Activated naive CD4-positive, alpha-beta T cell treated with anti-CD3 and anti-CD28 coated beads, Interleukin-2, amount 50 U/mL, for 72 hours (primary cell): ENCODE data around the gene RNF6. TPM values are rescaled to one million over a fixed set of nuclear protein-coding genes. Genes with fewer than 3 reads are reported as not detected.

Experiments
- ATAC-seq, 2 donors: fragments of 150-1000 bp; cut with Tn5 transposase; 2 replicates each; pipeline ENCODE4 v1.10.0; 2021; ENCODE audit warnings: mild to moderate bottlenecking in 2 of 2, moderate library complexity in 2 of 2
- DNase-seq, 2 donors: peaks; one replicate each; pipeline ENCODE4 v3.0.0; 2021 to 2022; ENCODE audit warnings: low spot score in 2 of 2
- H3K27ac Mint-ChIP-seq, 2 donors: one replicate each; pipeline ENCODE4 v1.8.0; 2022; ENCODE audit warnings: mild to moderate bottlenecking in 2 of 2, mixed read lengths in 2 of 2
- H3K36me3 Mint-ChIP-seq, 2 donors: one replicate each; pipeline ENCODE4 v1.8.0; 2022; ENCODE audit warnings: mixed read lengths in 2 of 2
- H3K9me3 Mint-ChIP-seq, 2 donors: one replicate each; pipeline ENCODE4 v1.8.0; 2022; ENCODE audit warnings: mixed read lengths in 2 of 2
- total RNA-seq, 2 donors: library from RNA; stranded (reverse); gene quantifications; one replicate each; pipeline ENCODE4 v1.2.3, GENCODE V29; 2022

RNF6 gene
- total RNA-seq, 2 donors from 2014 or later: 32.7 to 35.1 TPM

DNA sequence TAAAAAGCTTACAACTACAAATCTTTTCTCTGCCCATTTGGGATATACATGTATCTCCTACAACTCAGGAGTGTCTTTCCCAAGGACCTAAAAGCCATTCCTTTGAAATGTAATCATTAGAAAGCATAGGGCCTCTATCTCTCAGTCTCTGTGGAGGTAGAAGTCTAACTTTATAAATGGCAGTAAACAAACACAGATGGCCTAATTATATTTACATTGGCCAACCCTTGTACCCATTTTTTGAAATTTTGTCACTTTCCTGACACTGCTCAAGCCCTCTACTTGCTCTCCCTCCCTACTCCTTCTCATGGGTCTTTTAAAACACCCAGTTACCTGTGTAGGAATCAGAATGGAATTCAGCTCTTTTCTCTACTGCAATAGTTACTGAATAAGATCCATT, 24.8 kb downstream of the RNF6 start:
- peaks cover 4 to 17% of the 10 kb centered on the region in 2 donors for H3K9me3 Mint-ChIP-seq
- H3K27ac Mint-ChIP-seq: no peak overlapping the region
- DNase-seq (no peak), ATAC-seq (no peak)
- peaks cover 19% of the 10 kb centered on the region in 2 donors for H3K36me3 Mint-ChIP-seq

DNA sequence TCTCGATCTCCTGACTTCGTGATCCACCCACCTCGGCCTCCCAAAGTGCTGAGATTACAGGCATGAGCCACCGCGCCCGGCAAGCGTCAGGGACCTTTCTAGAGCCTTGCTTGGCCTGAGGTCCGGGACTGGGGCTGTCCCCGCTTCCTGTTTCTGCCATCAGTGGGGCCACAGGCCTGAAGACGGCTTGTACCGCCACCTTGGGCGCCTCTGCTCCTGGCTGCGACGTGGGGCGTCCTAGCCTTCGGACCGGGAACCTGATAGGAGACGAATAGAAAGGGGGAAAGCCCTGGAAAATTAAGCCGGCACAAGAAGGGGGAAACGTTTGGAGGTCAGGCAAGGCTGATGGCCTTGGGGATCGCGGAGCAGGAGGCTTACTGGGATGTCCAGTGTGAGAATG, 35.1 kb downstream of the RNF6 start:
- Mint-ChIP-seq H3K9me3 (no peaks in the 10 kb centered on the region), H3K36me3 (peaks cover 0 to 5% of the 10 kb centered on the region in 2 donors), H3K27ac (peak overlapping the region; percentile 88 to 96)
- no peak for DNase-seq
- ATAC-seq: peak in 1 of 2 donors; percentile 2

DNA sequence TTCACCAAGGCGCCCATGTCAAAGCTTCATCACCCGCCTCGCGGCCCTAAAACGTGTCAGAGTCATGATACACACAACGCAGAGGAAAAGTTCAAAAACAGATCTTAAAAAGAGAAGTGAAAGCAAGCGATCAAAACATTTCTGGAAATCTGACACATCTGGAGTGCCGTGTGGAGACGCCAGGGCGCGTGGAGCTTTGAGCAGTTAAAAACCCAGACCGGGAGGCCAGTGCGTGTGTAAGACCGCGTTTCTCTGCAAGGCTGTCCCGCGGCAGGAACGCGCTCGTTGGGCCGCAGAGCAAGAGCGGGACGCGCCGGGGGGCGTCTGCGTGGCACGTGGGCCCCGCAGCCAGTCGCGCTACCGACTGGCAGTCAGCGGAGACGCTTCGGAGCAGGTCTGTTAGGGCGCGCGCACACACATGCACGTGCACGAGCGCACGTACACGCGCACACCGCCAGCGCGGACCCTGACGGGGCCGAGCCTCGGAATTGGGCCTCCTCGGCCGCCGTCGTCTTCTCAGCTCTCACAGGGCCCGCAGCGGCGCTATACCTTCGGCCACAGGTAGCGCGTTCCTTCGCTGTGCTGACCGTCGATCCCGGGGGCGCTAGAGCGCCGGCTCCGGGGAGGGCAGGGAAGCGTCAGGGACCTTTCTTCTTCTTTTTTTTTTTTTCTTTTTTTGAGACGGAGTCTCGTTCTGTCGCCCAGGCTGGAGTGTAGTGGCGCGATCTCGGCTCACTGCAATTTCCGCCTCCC, 35.8 kb downstream of the RNF6 start:
- ATAC-seq (peak; percentile 90 to 93), DNase-seq (peak; percentile 86 to 92)
- peak overlapping the region; percentile 88 to 96 for H3K27ac Mint-ChIP-seq
- no peaks in the 10 kb centered on the region for H3K9me3 Mint-ChIP-seq
- H3K36me3 Mint-ChIP-seq: peaks cover 0 to 5% of the 10 kb centered on the region in 2 donors

DNA sequence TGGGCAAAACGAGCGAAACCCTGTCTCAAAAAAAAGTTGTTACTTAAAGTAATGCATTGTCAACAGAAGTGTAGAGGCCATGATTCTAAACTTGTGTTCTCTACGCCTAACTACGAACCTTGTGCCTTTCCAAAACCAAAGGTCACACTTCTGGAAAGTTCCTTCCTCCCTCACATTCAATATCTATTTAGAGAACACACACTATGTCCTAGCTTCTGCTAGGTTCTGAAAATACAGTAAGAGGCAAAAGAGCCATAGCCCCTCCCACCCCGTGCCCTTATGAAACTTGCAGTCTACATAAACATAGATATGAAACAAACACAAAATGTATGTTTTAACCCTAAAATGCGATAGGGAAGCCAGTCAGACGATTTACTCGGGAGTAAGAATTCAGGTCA, 36.4 kb downstream of the RNF6 start:
- DNase-seq (no peak), ATAC-seq (peak in 1 of 2 donors; percentile 2)
- no peaks in the 10 kb centered on the region for H3K9me3 Mint-ChIP-seq
- H3K27ac Mint-ChIP-seq: peak overlapping the region; percentile 88 to 96
- peaks cover 0 to 5% of the 10 kb centered on the region in 2 donors for H3K36me3 Mint-ChIP-seq

DNA sequence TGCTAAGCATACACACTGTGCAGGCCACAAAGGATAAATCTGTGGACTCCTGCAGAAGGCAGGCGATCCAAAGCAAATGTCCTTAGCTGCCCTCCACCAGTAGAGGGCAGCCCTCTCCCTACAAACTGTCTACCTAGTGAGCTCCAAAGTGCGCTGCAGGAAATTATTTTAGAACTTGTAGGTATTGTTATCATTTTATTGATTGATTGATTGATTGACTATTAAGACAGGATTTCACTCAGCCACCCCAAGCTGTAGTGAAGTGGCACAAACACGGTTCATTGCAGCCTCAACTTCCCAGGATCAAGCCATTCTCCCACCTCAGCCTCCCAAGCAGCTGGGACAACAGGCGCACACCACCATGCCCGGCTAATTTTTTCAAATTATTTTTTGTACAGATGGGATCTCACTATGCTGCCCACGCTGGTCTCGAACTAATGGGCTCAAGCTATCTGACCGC, 37.3 kb downstream of the RNF6 start:
- no peaks in the 10 kb centered on the region for H3K9me3 Mint-ChIP-seq
- DNase-seq (peak; percentile 62 to 69), ATAC-seq (peak; percentile 22 to 27)
- peaks cover 0 to 5% of the 10 kb centered on the region in 2 donors for H3K36me3 Mint-ChIP-seq
- peak overlapping the region in 1 of 2 donors; percentile 44 for H3K27ac Mint-ChIP-seq

DNA sequence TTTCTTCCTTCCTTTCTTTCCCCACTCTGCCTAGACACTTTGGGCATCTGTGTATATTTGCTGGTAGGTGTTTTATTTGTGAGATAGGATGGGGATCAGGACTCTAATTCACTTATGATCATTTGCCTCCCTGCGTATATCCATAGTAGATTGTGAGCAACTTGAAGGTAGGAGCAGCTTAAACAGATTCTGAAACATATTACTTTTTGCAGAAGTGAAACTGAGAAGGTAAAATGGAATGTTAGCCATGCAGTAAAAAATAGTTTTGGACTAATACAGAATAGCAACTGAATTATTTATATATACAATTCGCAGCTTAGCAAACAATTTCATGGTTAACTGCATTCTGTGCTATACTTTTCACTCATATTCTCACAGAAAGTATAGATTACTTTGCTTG, 38.7 kb downstream of the RNF6 start:
- no peak for DNase-seq
- no peak overlapping the region for H3K27ac Mint-ChIP-seq
- no peak for ATAC-seq
- H3K36me3 Mint-ChIP-seq: peaks cover 0 to 5% of the 10 kb centered on the region in 2 donors
- no peaks in the 10 kb centered on the region for H3K9me3 Mint-ChIP-seq

DNA sequence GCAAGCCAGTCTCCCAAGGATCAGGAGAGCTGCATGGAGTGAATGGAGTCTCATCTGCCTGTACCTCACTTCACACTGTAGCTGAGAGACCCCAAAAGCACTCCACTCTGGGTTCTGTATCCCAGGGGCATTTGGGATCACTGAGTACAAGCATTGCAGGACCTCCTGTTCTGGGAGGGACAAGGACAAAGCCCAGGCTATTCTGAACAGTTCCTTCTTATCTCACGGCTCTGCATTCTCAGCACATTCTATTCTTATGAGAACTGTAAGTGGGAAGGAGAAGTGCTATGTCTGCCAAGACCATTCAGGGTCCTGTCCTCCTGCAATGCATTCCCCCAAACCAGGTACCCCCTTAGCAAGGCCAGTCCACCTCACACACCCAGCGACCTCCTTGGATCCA, 42.8 kb downstream of the RNF6 start:
- no peak overlapping the region for H3K27ac Mint-ChIP-seq
- H3K9me3 Mint-ChIP-seq: no peaks in the 10 kb centered on the region
- ATAC-seq (no peak), DNase-seq (no peak)
- no peaks in the 10 kb centered on the region for H3K36me3 Mint-ChIP-seq

DNA sequence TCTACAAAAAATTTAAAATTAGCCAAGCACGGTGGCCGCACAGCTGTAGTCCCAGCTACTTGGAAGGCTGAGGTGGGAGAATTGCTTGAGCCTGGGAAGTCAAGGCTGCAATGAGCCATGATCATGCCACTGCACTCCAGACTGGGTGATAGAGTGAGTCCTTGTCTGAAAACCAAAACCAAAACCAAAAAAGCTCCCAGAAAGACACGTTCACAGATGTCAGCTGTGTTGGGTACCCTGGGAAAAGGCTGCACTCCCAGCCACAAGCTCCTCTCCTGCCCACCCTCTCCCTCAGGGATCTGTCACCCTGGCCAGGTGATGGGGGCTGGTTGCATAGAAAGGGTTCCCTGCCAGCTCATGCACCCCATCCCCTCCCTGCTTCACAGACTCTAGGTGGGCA, 53.3 kb downstream of the RNF6 start:
- H3K27ac Mint-ChIP-seq: no peak overlapping the region
- ATAC-seq: no peak
- H3K9me3 Mint-ChIP-seq: no peaks in the 10 kb centered on the region
- DNase-seq: no peak
- no peaks in the 10 kb centered on the region for H3K36me3 Mint-ChIP-seq

DNA sequence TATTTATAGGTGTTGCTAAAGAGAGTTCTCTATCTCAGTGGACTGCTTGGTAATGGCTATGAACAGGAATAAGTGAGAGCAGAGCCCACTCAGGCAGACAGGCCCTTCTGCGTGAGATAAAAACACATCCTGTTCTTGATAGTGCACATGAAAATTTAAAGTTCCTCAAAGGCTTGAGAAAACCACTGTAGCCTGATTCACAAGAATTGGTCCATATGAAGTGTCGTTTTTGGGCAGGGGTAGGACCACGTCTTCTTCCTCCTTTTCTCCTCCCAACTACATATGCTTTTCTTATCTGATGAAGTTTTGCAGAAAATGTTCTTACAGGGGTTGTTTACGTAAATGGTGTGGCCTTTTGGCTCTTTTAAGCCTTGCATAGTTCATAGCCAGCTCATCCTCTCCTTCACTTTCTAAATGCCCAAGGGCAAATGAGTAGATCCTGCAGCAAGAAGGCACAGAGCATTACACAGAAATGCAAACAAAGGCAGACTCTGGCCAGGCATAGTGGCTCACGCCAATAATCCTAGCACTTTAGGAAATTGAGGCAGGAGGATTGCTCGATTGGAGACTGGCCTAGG, 53.8 kb downstream of the RNF6 start:
- DNase-seq: no peak
- H3K36me3 Mint-ChIP-seq: no peaks in the 10 kb centered on the region
- no peaks in the 10 kb centered on the region for H3K9me3 Mint-ChIP-seq
- no peak overlapping the region for H3K27ac Mint-ChIP-seq
- ATAC-seq: no peak

DNA sequence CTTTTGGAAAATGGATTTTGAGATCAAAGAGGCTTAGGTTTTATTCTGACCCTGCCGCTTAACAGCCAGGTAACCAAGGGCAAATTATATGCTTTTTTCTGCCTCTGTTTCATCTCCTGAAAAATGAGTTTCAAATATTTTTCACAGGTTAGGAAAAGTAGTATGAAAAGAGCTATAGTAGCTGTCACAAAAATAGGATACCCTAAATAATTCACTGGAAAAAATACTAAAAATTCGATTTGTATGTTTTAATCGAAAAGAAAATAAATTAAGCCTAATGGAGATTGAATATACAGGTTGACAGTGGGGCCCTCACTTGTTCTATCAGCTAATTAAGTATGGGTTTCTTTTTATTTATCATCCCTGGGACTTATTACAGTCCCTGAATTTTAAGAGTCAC, 58.3 kb downstream of the RNF6 start:
- DNase-seq (no peak), ATAC-seq (no peak)
- H3K36me3 Mint-ChIP-seq: no peaks in the 10 kb centered on the region
- H3K27ac Mint-ChIP-seq: no peak overlapping the region
- H3K9me3 Mint-ChIP-seq: no peaks in the 10 kb centered on the region

Other genes starting within 250 kb of the RNF6 start
- under 1 TPM; 0.16 to 0.58 TPM for gene SHISA2, start 170.3 kb downstream of the RNF6 start, total RNA-seq
- 10 to 100 TPM; 16.5 to 16.9 TPM for gene CDK8, start 31.8 kb upstream of the RNF6 start, total RNA-seq